Measurements from ENCODE around the gene SHOC2.

SHOC2 gene

GRCh38 chr10:111039522-111039921, 120.1 kb downstream of the SHOC2 start:
- H3K4me3 ChIP-seq (ENCODE audit: low read depth, low read length): no peak overlapping the region

- no peak overlapping the region for H3K4me3 ChIP-seq (ENCODE audit: low read depth, low read length)
Observed at GRCh38 chr10:111057006-111057405, 137.6 kb downstream of the SHOC2 start.
